COR-L47 (cell line): ENCODE results near the gene AP4M1.

Source experiments
- DNase-seq: peaks from one replicate; lab custom pipeline; 2025; lab: John Stamatoyannopoulos, UW

Gene AP4M1

DNA sequence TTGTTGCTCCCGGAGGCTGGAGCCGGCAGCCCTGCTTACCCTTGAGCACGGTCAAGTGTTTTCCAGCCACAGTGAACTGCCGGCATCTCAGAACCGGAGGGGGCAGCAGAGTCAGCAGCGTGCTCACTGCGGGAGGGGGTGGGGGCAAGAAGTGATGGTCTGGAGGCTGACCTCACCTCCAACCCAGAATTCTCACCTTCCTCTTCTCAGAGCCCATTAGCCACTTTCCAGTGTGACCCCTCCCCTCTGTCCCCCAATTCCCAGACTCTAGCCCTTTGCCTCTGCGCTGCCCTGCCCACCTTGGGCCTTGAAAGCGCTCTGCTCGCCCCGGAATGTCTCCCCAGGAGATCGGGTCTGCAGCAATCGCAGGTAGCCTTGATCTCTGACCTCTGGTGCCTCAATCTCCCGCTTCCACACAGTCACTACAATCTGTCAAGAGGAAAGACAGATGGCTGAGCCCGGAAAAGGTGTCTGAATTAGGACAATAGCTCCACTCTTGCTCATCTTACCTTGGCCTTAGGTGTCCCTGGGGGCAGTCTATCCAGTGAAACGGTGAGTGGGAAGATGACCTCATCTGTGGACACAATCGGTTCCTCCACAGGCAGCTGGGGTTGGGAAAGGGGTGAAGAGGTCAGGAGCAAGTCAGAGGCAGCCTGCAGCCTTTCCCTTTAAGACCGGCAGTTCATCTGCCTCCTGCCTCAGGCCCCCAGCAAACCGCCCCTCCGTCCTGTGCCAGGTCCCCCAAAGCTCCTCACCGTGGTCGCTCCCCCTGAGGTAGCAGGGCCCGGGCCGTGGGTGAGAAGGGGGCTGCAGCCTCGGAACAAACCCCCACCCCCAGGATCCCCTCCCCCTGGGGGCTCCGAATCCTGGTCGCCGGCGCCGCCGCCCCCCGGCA, 56.1 kb downstream of the AP4M1 start:
- no peak for DNase-seq
